Suprapubic skin (tissue), 4 donors: Measurements from ENCODE around the gene ADGRD2. TPM values are rescaled to one million over a fixed set of nuclear protein-coding genes. Genes with fewer than 3 reads are reported as not detected.

Experiments
- DNase-seq, 2 donors: peaks; one replicate each; pipeline ENCODE4 v3.0.0-alpha.2; 2019; ENCODE audit warnings: low spot score in 2 of 2
- H3K27ac ChIP-seq: fragments of 200-600 bp; sonication (generic); one replicate; pipeline ENCODE4 v1.5.1; 2019
- H3K27me3 ChIP-seq: fragments of 200-600 bp; sonication (generic); one replicate; pipeline ENCODE4 v1.5.1; 2019
- H3K36me3 ChIP-seq: fragments of 200-600 bp; sonication (generic); one replicate; pipeline ENCODE4 v1.5.1; 2019
- H3K4me1 ChIP-seq: fragments of 200-600 bp; sonication (generic); one replicate; pipeline ENCODE4 v1.5.1; 2019
- H3K4me3 ChIP-seq: fragments of 200-600 bp; sonication (generic); one replicate; pipeline ENCODE4 v1.5.1; 2019; ENCODE audit warnings: mild to moderate bottlenecking
- H3K9me3 ChIP-seq: fragments of 200-600 bp; sonication (generic); one replicate; pipeline ENCODE4 v1.5.1; 2019
- CTCF ChIP-seq, 2 donors: fragments of 200-600 bp in 1 of 2; fragments of 450-650 bp in 1 of 2; sonication (generic) in 1 of 2; IDR thresholded peaks; one replicate each; pipeline ENCODE4 v1.5.1; 2016 to 2019; ENCODE audit warnings: antibody characterized with exemption in 2 of 2, mild to moderate bottlenecking in 1 of 2, moderate library complexity in 1 of 2
- EP300 ChIP-seq: sonication (generic); formaldehyde crosslinking; IDR thresholded peaks from one replicate; pipeline ENCODE4 v1.6.1; 2017; ENCODE audit warnings: antibody characterized with exemption
- POLR2A ChIP-seq, 2 donors: fragments of 450-650 bp; IDR thresholded peaks; one replicate each; pipeline ENCODE4 v1.6.1; 2017; ENCODE audit warnings: antibody characterized with exemption in 2 of 2, mild to moderate bottlenecking in 2 of 2, moderate library complexity in 2 of 2
- POLR2AphosphoS5 ChIP-seq, 3 donors: sonication (generic); formaldehyde crosslinking; IDR thresholded peaks; one replicate each; pipeline ENCODE4 v1.6.1; 2017; ENCODE audit warnings: antibody characterized with exemption in 3 of 3
- WGBS: methylation state at CpG from one replicate; pipeline ENCODE4 v1.1.5; 2018; 5-methylcytosine and 5-hydroxymethylcytosine counted together
- total RNA-seq, 4 donors: library from RNA; depleted of rRNA; stranded (reverse); fragments of >200 nt; gene quantifications; one replicate each; pipeline ENCODE4 v1.1.0, GENCODE V29; 2016

ADGRD2 gene
- total RNA-seq, 4 donors from 2014 or later, result 0.31 to 7.7 TPM; not detected in 2

DNA sequence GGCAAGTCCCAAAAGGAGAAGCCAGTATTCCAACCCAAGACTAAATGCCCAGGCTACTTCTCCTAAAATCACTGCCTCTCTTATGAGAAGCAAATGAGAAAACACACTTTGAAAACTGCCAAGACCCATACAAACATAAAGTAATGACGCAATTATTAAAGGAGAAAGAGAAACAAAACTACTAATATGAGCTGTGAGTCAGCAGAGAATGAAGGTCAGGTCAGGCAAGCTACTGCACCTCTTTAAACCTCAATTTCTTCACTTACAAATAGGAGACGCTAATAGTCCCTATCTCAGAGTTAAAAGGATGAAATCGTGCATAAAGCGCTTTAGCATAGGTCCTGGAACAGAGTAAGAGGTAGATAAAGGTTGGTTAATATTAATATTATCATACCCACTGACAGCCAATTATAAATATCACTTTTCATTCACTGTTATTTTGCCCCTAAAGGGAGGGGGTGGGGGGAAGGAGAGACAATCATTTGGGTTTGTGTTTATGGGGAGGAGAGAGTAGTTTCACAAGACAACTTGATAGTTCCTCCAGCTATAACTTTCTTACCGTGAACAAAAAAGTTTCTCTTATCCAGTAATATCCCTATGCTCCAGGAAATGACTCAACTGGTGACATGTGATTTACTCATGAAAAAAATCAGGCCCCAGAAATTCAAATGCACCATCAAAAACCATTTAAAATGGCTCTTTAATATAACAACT lies 38.6 kb upstream of the ADGRD2 start:
- Histone ChIP-seq H3K4me3 (no peak overlapping the region), H3K36me3 (peaks cover 60% of the 10 kb centered on the region), H3K27ac (no peak overlapping the region), H3K9me3 (no peaks in the 10 kb centered on the region), H3K4me1 (peaks cover 12% of the 10 kb centered on the region), H3K27me3 (no peaks in the 10 kb centered on the region)
- no peak for DNase-seq
- TF ChIP-seq EP300, result no peak
- TF ChIP-seq POLR2AphosphoS5 (IDR thresholded peaks at IDR 0.05), result no peak
- 75% methylated on average over 5 of the region's 5 CpGs for WGBS

DNA sequence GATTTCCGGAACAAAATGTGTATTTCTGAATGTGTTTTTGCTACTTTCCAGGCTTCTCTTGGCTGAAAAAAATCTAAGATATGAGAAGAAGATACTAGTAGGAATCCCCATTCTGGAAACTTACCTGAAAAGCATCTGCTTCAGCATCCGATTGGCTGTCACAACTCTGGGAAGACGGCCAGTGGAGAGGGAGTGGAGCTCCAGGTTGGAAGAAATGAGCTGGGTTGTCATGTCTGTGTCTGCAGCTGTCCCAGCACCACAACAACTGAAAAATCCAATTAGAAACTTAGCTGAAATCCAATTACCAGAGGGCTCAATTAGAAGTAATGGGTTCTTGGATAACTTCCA lies 38.0 kb upstream of the ADGRD2 start:
- TF ChIP-seq POLR2AphosphoS5 (IDR thresholded peaks at IDR 0.05), result no peak
- TF ChIP-seq EP300, result no peak
- no peaks in the 10 kb centered on the region for H3K9me3 ChIP-seq
- 81% methylated on average over 3 of the region's 3 CpGs for WGBS
- no peak for DNase-seq
- peaks cover 12% of the 10 kb centered on the region for H3K4me1 ChIP-seq
- peaks cover 56% of the 10 kb centered on the region for H3K36me3 ChIP-seq
- no peak overlapping the region for H3K27ac ChIP-seq
- H3K27me3 ChIP-seq, result no peaks in the 10 kb centered on the region
- no peak overlapping the region for H3K4me3 ChIP-seq

DNA sequence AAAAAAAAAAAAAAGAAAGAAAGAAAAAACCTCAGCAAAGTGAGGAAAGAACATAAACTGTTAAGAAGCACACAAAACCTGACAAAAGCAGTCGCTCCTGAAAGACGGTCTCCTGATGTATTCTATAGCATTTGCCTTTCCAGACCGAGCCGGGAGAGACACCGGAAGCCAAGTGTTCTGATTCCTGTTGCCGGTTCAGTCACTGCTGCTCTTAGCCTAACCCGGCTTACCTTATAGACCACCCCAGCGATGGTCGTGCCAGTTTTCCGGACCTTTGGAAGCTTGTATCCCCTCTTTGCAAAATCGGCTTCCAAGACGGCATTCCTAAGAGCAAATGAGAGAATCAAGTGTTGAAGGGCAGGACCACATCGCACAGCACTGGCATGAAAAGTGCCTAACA lies 35.6 kb upstream of the ADGRD2 start:
- H3K9me3 ChIP-seq, result no peaks in the 10 kb centered on the region
- peak overlapping the region; percentile 65 for H3K4me3 ChIP-seq
- H3K27ac ChIP-seq, result peak overlapping the region; percentile 60
- peaks cover 34% of the 10 kb centered on the region for H3K36me3 ChIP-seq
- 12% methylated on average over 13 of the region's 13 CpGs for WGBS
- no peak for DNase-seq
- no peaks in the 10 kb centered on the region for H3K27me3 ChIP-seq
- H3K4me1 ChIP-seq, result peaks cover 13% of the 10 kb centered on the region
- TF ChIP-seq POLR2AphosphoS5 (IDR thresholded peaks at IDR 0.05) (no peak), EP300 (no peak), POLR2A (IDR thresholded peaks at IDR 0.05) (no peak), CTCF (IDR thresholded peaks at IDR 0.05) (no peak)

GRCh38 chr9:124415102-124415851 lies 35.0 kb upstream of the ADGRD2 start, which contains the start of gene PSMB7:
PSMB7 (minus strand) TSS chr9:124415442; CDS start chr9:124415425, 17 bp downstream.
- H3K36me3 ChIP-seq, result peaks cover 29% of the 10 kb centered on the region
- TF ChIP-seq EP300, result no peak
- peak; percentile 10 to 57 for TF ChIP-seq POLR2A (IDR thresholded peaks at IDR 0.05)
- peak; percentile 75 to 84 for TF ChIP-seq CTCF (IDR thresholded peaks at IDR 0.05)
- TF ChIP-seq POLR2AphosphoS5 (IDR thresholded peaks at IDR 0.05), result peak in 2 of 3 donors; percentile 49 to 79
- no peaks in the 10 kb centered on the region for H3K27me3 ChIP-seq
- no peaks in the 10 kb centered on the region for H3K9me3 ChIP-seq
- DNase-seq, result peak; percentile 98
- 7% methylated on average over 37 of the region's 41 CpGs for WGBS
- peaks cover 16% of the 10 kb centered on the region for H3K4me1 ChIP-seq
- peak within 1 kb of the TSS; percentile 60 for H3K27ac ChIP-seq
- H3K4me3 ChIP-seq, result peak within 1 kb of the TSS; percentile 65

GRCh38 chr9:124415852-124416484 lies 34.3 kb upstream of the ADGRD2 start:
- TF ChIP-seq CTCF (IDR thresholded peaks at IDR 0.05) (no peak), EP300 (no peak), POLR2A (IDR thresholded peaks at IDR 0.05) (no peak), POLR2AphosphoS5 (IDR thresholded peaks at IDR 0.05) (no peak)
- Histone ChIP-seq H3K27me3 (no peaks in the 10 kb centered on the region), H3K9me3 (no peaks in the 10 kb centered on the region), H3K4me1 (peaks cover 23% of the 10 kb centered on the region), H3K27ac (no peak overlapping the region), H3K36me3 (peaks cover 22% of the 10 kb centered on the region), H3K4me3 (peak overlapping the region; percentile 65)
- no peak for DNase-seq
- WGBS, result 79% methylated on average over 17 of the region's 17 CpGs
